HepG2 (cell line): ENCODE results near the gene TGFBI. TPM values are rescaled to one million over a fixed set of nuclear protein-coding genes. Genes with fewer than 3 reads are reported as not detected.

Source experiments
- BCL6 ChIP-seq: IDR thresholded peaks from 2 replicates; pipeline ENCODE4 v1.6.1; 2016; ENCODE audit warnings: missing genetic modification reagents, missing compliant biosample characterization
- BRCA1 ChIP-seq: sonication (generic); formaldehyde crosslinking; IDR thresholded peaks from 2 replicates; pipeline ENCODE4 v1.4.0; 2020; ENCODE audit warnings: missing genetic modification reagents
- DZIP1 ChIP-seq: sonication (generic); formaldehyde crosslinking; IDR thresholded peaks from 2 replicates; pipeline ENCODE4 v1.5.0; 2020; ENCODE audit warnings: mild to moderate bottlenecking, missing genetic modification reagents
- E2F2 ChIP-seq: sonication (generic); formaldehyde crosslinking; IDR thresholded peaks from 2 replicates; pipeline ENCODE4 v1.4.0; 2020; ENCODE audit warnings: missing genetic modification reagents, borderline replicate concordance
- HNRNPH1 ChIP-seq: fragments of 200-400 bp; formaldehyde crosslinking; optimal IDR thresholded peaks from 2 replicates; pipeline ENCODE3; 2017; ENCODE audit warnings: mild to moderate bottlenecking, low read depth, low read length
- MEIS1 ChIP-seq: sonication (generic); formaldehyde crosslinking; IDR thresholded peaks from 2 replicates; pipeline ENCODE4 v1.9.0; 2021; ENCODE audit warnings: mild to moderate bottlenecking, missing genetic modification reagents, moderate library complexity, borderline replicate concordance
- MEIS2 ChIP-seq: sonication (generic); formaldehyde crosslinking; IDR thresholded peaks from 2 replicates; pipeline ENCODE4 v1.9.0; 2021; ENCODE audit warnings: mild to moderate bottlenecking, missing genetic modification reagents
- MLXIP ChIP-seq: sonication (generic); formaldehyde crosslinking; IDR thresholded peaks from 2 replicates; pipeline ENCODE4 v1.9.0; 2021; ENCODE audit warnings: missing genetic modification reagents, borderline replicate concordance
- PRDM10 ChIP-seq: sonication (generic); formaldehyde crosslinking; IDR thresholded peaks from 2 replicates; pipeline ENCODE4 v1.4.0; 2020; ENCODE audit warnings: low read depth, missing genetic modification reagents
- TBX3 ChIP-seq: fragments of 450-650 bp; IDR thresholded peaks from 2 replicates; pipeline ENCODE4 v1.6.1; 2017; ENCODE audit warnings: antibody characterized with exemption, mild to moderate bottlenecking, inconsistent platforms, borderline replicate concordance
- ZFP91 ChIP-seq: sonication (generic); formaldehyde crosslinking; IDR thresholded peaks from 2 replicates; pipeline ENCODE4 v1.9.0; 2022; ENCODE audit warnings: missing genetic modification reagents, mild to moderate bottlenecking, borderline replicate concordance
- ZNF253 ChIP-seq: sonication (generic); formaldehyde crosslinking; IDR thresholded peaks from 2 replicates; pipeline ENCODE4 v1.8.0; 2022; ENCODE audit warnings: mild to moderate bottlenecking, missing genetic modification reagents, borderline replicate concordance
- ZNF337 ChIP-seq: sonication (generic); formaldehyde crosslinking; IDR thresholded peaks from 2 replicates; pipeline ENCODE4 v1.5.1; 2020; ENCODE audit warnings: missing genetic modification reagents, low read depth, mild to moderate bottlenecking, borderline replicate concordance
- ZNF570 ChIP-seq: sonication (generic); formaldehyde crosslinking; IDR thresholded peaks from 2 replicates; pipeline ENCODE4 v1.4.0; 2020; ENCODE audit warnings: mild to moderate bottlenecking, missing genetic modification reagents, borderline replicate concordance
- polyA plus RNA-seq, 8 experiments: library from polyadenylated mRNA; depleted of rRNA in 3 of 8; stranded (reverse) in 7 of 8; unstranded in 1 of 8; fragments of >200 nt; fragmentation: Illumina TruSeq in 4 of 8; extraction: Trizol in 4 of 8; gene quantifications; 2 replicates each; pipeline versions ENCODE4 v1.2.1 to v1.2.3, GENCODE V29; 2011 to 2016; ENCODE audit warnings: low read depth in 4 of 8, missing spikeins in 1 of 8, mixed read lengths in 1 of 8; ENCODE audit not compliant: insufficient read depth in 1 of 8
- total RNA-seq, 5 experiments: library from RNA; depleted of rRNA; stranded (reverse); fragments of >200 nt; fragmentation: Illumina TruSeq; extraction: Trizol; gene quantifications; 2 replicates each; pipeline ENCODE4 v1.2.3, GENCODE V29; 2016; ENCODE audit warnings: low read depth in 1 of 5

TGFBI gene
- total and polyA plus RNA-seq, 2 of the 13 experiments (the other 11 are each of a cell fraction or from before 2014, with no cell fraction given) = 275 to 457 TPM

- TF ChIP-seq DZIP1 (CRISPR knock-in tag) (no peak), E2F2 (CRISPR knock-in tag) (0 out of 2 replicates have a peak, but pooled peaks have one; percentile 52), BCL6 (CRISPR knock-in tag) (peak; percentile 99), ZNF570 (no peak), ZNF253 (CRISPR knock-in tag) (no peak), HNRNPH1 (no peak), TBX3 (peak; percentile 76; the same call in 1 of the 2 replicates), ZFP91 (CRISPR knock-in tag) (peak; percentile 77), MEIS1 (CRISPR knock-in tag) (no peak; the same call in none of the 2 replicates), MEIS2 (peak; percentile 95), MLXIP (0 out of 2 replicates have a peak, but pooled peaks have one; percentile 23), BRCA1 (CRISPR knock-in tag) (no peak; the same call in 1 of the 2 replicates), PRDM10 (CRISPR knock-in tag) (peak; percentile 71; the same call in 1 of the 2 replicates), ZNF337 (CRISPR knock-in tag) (0 out of 2 replicates have a peak, but pooled peaks have one; percentile 27)
Measured at GRCh38 chr5:136058039-136058971, 29.5 kb downstream of the TGFBI start (continued).
